ENCODE results near the gene STBD1. TPM values are rescaled to one million over a fixed set of nuclear protein-coding genes. Genes with fewer than 3 reads are reported as not detected.
"Not testable (repeated sequence)": the region's sequence is repeated elsewhere in the genome, so short reads cannot be mapped to it uniquely, and the experiment has no call there.

The STBD1 gene
- total RNA-seq, 4 donors from 2014 or later = 18.1 to 25.4 (median 22.2) TPM

- peaks cover 0 to 6% of the 10 kb centered on the region in 2 donors for H3K36me3 ChIP-seq
- 73 to 94% methylated on average over 2 of the region's 2 CpGs for WGBS, 2 donors (ENCODE audit: low coverage in 1 of 2)
- H3K4me1 ChIP-seq = no peaks in the 10 kb centered on the region
- peaks cover 0 to 19% (median 0%) of the 10 kb centered on the region in 3 donors for H3K9me3 ChIP-seq
- no peaks in the 10 kb centered on the region for H3K27me3 ChIP-seq
- ATAC-seq = no peak
- no peak overlapping the region for H3K4me3 ChIP-seq
- TF ChIP-seq CTCF (IDR thresholded peaks at IDR 0.05) = no peak
- no peak overlapping the region for H3K27ac ChIP-seq
These were observed 51.4 kb downstream of the STBD1 start for GRCh38 chr4:76357981-76358380.

- H3K9me3 ChIP-seq = peaks cover 0 to 19% (median 0%) of the 10 kb centered on the region in 3 donors
- not testable (repeated sequence) for H3K27me3 ChIP-seq, H3K4me1 ChIP-seq, H3K36me3 ChIP-seq, ATAC-seq, H3K27ac ChIP-seq, H3K4me3 ChIP-seq
These were observed 53.4 kb downstream of the STBD1 start for GRCh38 chr4:76359881-76360466.

Small RNA genes lying within 50 kb of the gene (small RNA-seq; reads per million reads assigned to genes)
- 0 reads per million in 4 donors for gene RNU6-1000P

Other genes starting within 250 kb of the STBD1 start
- gene ART3, start 232.0 kb upstream of the STBD1 start, total RNA-seq = 10 to 100 TPM in 2 of 4 donors, 1 to 10 TPM in 2; 2.3 to 22.6 (median 7.8) TPM
- 10 to 100 TPM; 32.2 to 58.0 (median 40.8) TPM for gene NUP54, start 158.3 kb upstream of the STBD1 start, total RNA-seq
- 100 to 1,000 TPM; 121 to 169 (median 130) TPM for gene SCARB2, start 92.9 kb upstream of the STBD1 start, total RNA-seq
- 1 to 10 TPM; 1.1 to 6.2 (median 4.0) TPM for gene FAM47E, start 55.0 kb upstream of the STBD1 start, total RNA-seq
- 1 to 10 TPM; 1.2 to 2.6 (median 1.5) TPM for gene CCDC158, start 114.4 kb downstream of the STBD1 start, total RNA-seq
- gene SHROOM3, start 128.5 kb downstream of the STBD1 start, total RNA-seq = 100 to 1,000 TPM in 1 of 4 donors, 10 to 100 TPM in 3; 29.5 to 127 (median 59.9) TPM

Measured in gastroesophageal sphincter (tissue), 4 donors.